HTERT RPE-1 (cell line): ENCODE results near the gene CHRNA9.

Experiments used
- in situ Hi-C: fragments of 300-500 bp; cut with MboI; formaldehyde crosslinking; loops from 4 replicates; pipeline ENCODE4 v1.14.3; 2020; ENCODE audit warnings: low sequenced_read_pairs

CHRNA9 gene

GRCh38 chr4:40337051-40337450, 1.9 kb downstream of the CHRNA9 start:
- in situ Hi-C loops, result no loop called here

- in situ Hi-C loops, result no loop called here
Observed at GRCh38 chr4:40337523-40337922, 2.4 kb downstream of the CHRNA9 start.

GRCh38 chr4:40340030-40340429, 4.9 kb downstream of the CHRNA9 start:
- in situ Hi-C loops, result no loop called here

- in situ Hi-C loops, result no loop called here
Observed at GRCh38 chr4:40347472-40347871, 12.3 kb downstream of the CHRNA9 start.

- in situ Hi-C loops, result no loop called here
Observed at GRCh38 chr4:40348000-40348399, 12.9 kb downstream of the CHRNA9 start.

- in situ Hi-C loops, result no loop called here
Observed at GRCh38 chr4:40349561-40350198, 14.5 kb downstream of the CHRNA9 start.

GRCh38 chr4:40350627-40351227, 15.6 kb downstream of the CHRNA9 start:
- in situ Hi-C loops, result no loop called here

GRCh38 chr4:40354158-40354557, 19.0 kb downstream of the CHRNA9 start:
- in situ Hi-C loops, result no loop called here

- in situ Hi-C loops, result no loop called here
Observed at GRCh38 chr4:40355131-40355530, 20.0 kb downstream of the CHRNA9 start.

- in situ Hi-C loops, result no loop called here
Observed at GRCh38 chr4:40357738-40358137, 22.6 kb downstream of the CHRNA9 start.

- in situ Hi-C loops, result no loop called here
Observed at GRCh38 chr4:40361338-40361737, 26.2 kb downstream of the CHRNA9 start.

GRCh38 chr4:40363382-40363920, 28.3 kb downstream of the CHRNA9 start:
- in situ Hi-C loops, result no loop called here

- in situ Hi-C loops, result no loop called here
Observed at GRCh38 chr4:40363945-40364344, 28.8 kb downstream of the CHRNA9 start.

GRCh38 chr4:40365766-40366165, 30.6 kb downstream of the CHRNA9 start:
- in situ Hi-C loops, result no loop called here

- in situ Hi-C loops, result no loop called here
Observed at GRCh38 chr4:40367451-40367850, 32.3 kb downstream of the CHRNA9 start.

GRCh38 chr4:40369437-40370274, 34.5 kb downstream of the CHRNA9 start:
- in situ Hi-C loops, result no loop called here

- in situ Hi-C loops, result no loop called here
Observed at GRCh38 chr4:40372651-40373050, 37.5 kb downstream of the CHRNA9 start.

GRCh38 chr4:40373636-40374035, 38.5 kb downstream of the CHRNA9 start:
- in situ Hi-C loops, result no loop called here

GRCh38 chr4:40375095-40375494, 40.0 kb downstream of the CHRNA9 start:
- in situ Hi-C loops, result no loop called here

GRCh38 chr4:40375620-40376019, 40.5 kb downstream of the CHRNA9 start:
- in situ Hi-C loops, result no loop called here

- in situ Hi-C loops, result no loop called here
Observed at GRCh38 chr4:40377512-40378365, 42.6 kb downstream of the CHRNA9 start.
